IPS-15b (cell line): Measurements from ENCODE around the gene NRM.
A peak's percentile ranks its signal among the peaks of the same experiment; 100 is the strongest.
"Not testable (repeated sequence)": the region's sequence is repeated elsewhere in the genome, so short reads cannot be mapped to it uniquely, and the experiment has no call there.

Experiments used
- H3K27me3 ChIP-seq: one replicate; pipeline ENCODE4 v1.6.1; 2013; ENCODE audit warnings: low read length; ENCODE audit not compliant: control insufficient read depth, insufficient read depth
- H3K36me3 ChIP-seq: one replicate; pipeline ENCODE4 v1.6.1; 2013; ENCODE audit warnings: low read length; ENCODE audit not compliant: control insufficient read depth, insufficient read depth
- H3K4me1 ChIP-seq: one replicate; pipeline ENCODE4 v1.6.1; 2013; ENCODE audit warnings: mild to moderate bottlenecking, low read length; ENCODE audit not compliant: control insufficient read depth, insufficient read depth
- H3K4me3 ChIP-seq: one replicate; pipeline ENCODE4 v1.5.1; 2013; ENCODE audit warnings: low read depth, low read length
- H3K9ac ChIP-seq: one replicate; pipeline ENCODE4 v1.6.1; 2013; ENCODE audit warnings: low read depth, mild to moderate bottlenecking, low read length
- H3K9me3 ChIP-seq: one replicate; pipeline ENCODE4 v1.6.1; 2013; ENCODE audit warnings: mild to moderate bottlenecking, low read length; ENCODE audit not compliant: control insufficient read depth, insufficient read depth

Gene NRM

GRCh38 chr6:30717845-30718720 is 27.3 kb upstream of the NRM start:
- H3K9me3 ChIP-seq, H3K27me3 ChIP-seq, H3K4me1 ChIP-seq: not testable (repeated sequence)
- Histone ChIP-seq H3K36me3 (peaks cover 23% of the 10 kb centered on the region), H3K4me3 (peak overlapping the region; percentile 86), H3K9ac (peak overlapping the region; percentile 89)

GRCh38 chr6:30717129-30717844 is 26.5 kb upstream of the NRM start, which contains the start of gene MDC1:
Gene MDC1 (minus strand): TSS chr6:30717281. CDS start chr6:30715175, 2,106 bp downstream.
- peaks cover 23% of the 10 kb centered on the region for H3K36me3 ChIP-seq
- peak within 1 kb of the TSS; percentile 86 for H3K4me3 ChIP-seq
- no peaks in the 10 kb centered on the region for H3K27me3 ChIP-seq
- no peaks in the 10 kb centered on the region for H3K9me3 ChIP-seq
- peaks cover 2% of the 10 kb centered on the region for H3K4me1 ChIP-seq
- H3K9ac ChIP-seq, result peak within 1 kb of the TSS; percentile 89

- no peaks in the 10 kb centered on the region for H3K27me3 ChIP-seq
- H3K9me3 ChIP-seq, result no peaks in the 10 kb centered on the region
- H3K4me3 ChIP-seq, result peak overlapping the region; percentile 86
- peaks cover 2% of the 10 kb centered on the region for H3K4me1 ChIP-seq
- peaks cover 23% of the 10 kb centered on the region for H3K36me3 ChIP-seq
- peak overlapping the region; percentile 66 for H3K9ac ChIP-seq
Observed at GRCh38 chr6:30716879-30717128, 26.0 kb upstream of the NRM start.

GRCh38 chr6:30714263-30714662 is 23.5 kb upstream of the NRM start:
- peaks cover 2% of the 10 kb centered on the region for H3K4me1 ChIP-seq
- peaks cover 36% of the 10 kb centered on the region for H3K36me3 ChIP-seq
- no peaks in the 10 kb centered on the region for H3K27me3 ChIP-seq
- H3K9me3 ChIP-seq, result no peaks in the 10 kb centered on the region
- no peak overlapping the region for H3K4me3 ChIP-seq
- H3K9ac ChIP-seq, result no peak overlapping the region

GRCh38 chr6:30712441-30712945 is 21.7 kb upstream of the NRM start:
- Histone ChIP-seq H3K36me3 (peaks cover 36% of the 10 kb centered on the region), H3K27me3 (no peaks in the 10 kb centered on the region), H3K9ac (no peak overlapping the region)

GRCh38 chr6:30711758-30712380 is 21.1 kb upstream of the NRM start:
- peaks cover 42% of the 10 kb centered on the region for H3K36me3 ChIP-seq

More at GRCh38 chr6:30712441-30712945, 21.7 kb upstream of the NRM start:
- H3K4me3 ChIP-seq, result no peak overlapping the region
- no peaks in the 10 kb centered on the region for H3K9me3 ChIP-seq
- no peaks in the 10 kb centered on the region for H3K4me1 ChIP-seq

GRCh38 chr6:30709101-30709868 is 18.5 kb upstream of the NRM start:
- Histone ChIP-seq H3K4me1 (no peaks in the 10 kb centered on the region), H3K36me3 (peaks cover 42% of the 10 kb centered on the region)

More at GRCh38 chr6:30711758-30712380, 21.1 kb upstream of the NRM start:
- Histone ChIP-seq H3K4me3 (no peak overlapping the region), H3K4me1 (no peaks in the 10 kb centered on the region), H3K27me3 (no peaks in the 10 kb centered on the region), H3K9me3 (no peaks in the 10 kb centered on the region), H3K9ac (no peak overlapping the region)

GRCh38 chr6:30707281-30707850 is 16.6 kb upstream of the NRM start:
- Histone ChIP-seq H3K4me3 (no peak overlapping the region), H3K4me1 (no peaks in the 10 kb centered on the region), H3K9ac (no peak overlapping the region), H3K27me3 (no peaks in the 10 kb centered on the region), H3K9me3 (no peaks in the 10 kb centered on the region), H3K36me3 (peaks cover 33% of the 10 kb centered on the region)

More at GRCh38 chr6:30709101-30709868, 18.5 kb upstream of the NRM start:
- no peaks in the 10 kb centered on the region for H3K27me3 ChIP-seq
- H3K4me3 ChIP-seq, result no peak overlapping the region
- no peak overlapping the region for H3K9ac ChIP-seq
- H3K9me3 ChIP-seq, result no peaks in the 10 kb centered on the region

- peaks cover 22% of the 10 kb centered on the region for H3K36me3 ChIP-seq
Observed at GRCh38 chr6:30705620-30706019, 14.8 kb upstream of the NRM start.

GRCh38 chr6:30703821-30704220 is 13.0 kb upstream of the NRM start:
- no peaks in the 10 kb centered on the region for H3K9me3 ChIP-seq
- no peak overlapping the region for H3K9ac ChIP-seq
- H3K4me3 ChIP-seq, result no peak overlapping the region
- no peaks in the 10 kb centered on the region for H3K27me3 ChIP-seq
- H3K4me1 ChIP-seq, result no peaks in the 10 kb centered on the region
- H3K36me3 ChIP-seq, result peaks cover 16% of the 10 kb centered on the region

More at GRCh38 chr6:30705620-30706019, 14.8 kb upstream of the NRM start:
- H3K4me3 ChIP-seq, result no peak overlapping the region
- H3K9me3 ChIP-seq, result no peaks in the 10 kb centered on the region
- H3K27me3 ChIP-seq, result no peaks in the 10 kb centered on the region
- no peak overlapping the region for H3K9ac ChIP-seq
- H3K4me1 ChIP-seq, result no peaks in the 10 kb centered on the region

- no peak overlapping the region for H3K4me3 ChIP-seq
- H3K4me1 ChIP-seq, result no peaks in the 10 kb centered on the region
- no peaks in the 10 kb centered on the region for H3K27me3 ChIP-seq
- no peak overlapping the region for H3K9ac ChIP-seq
- no peaks in the 10 kb centered on the region for H3K9me3 ChIP-seq
- peaks cover 16% of the 10 kb centered on the region for H3K36me3 ChIP-seq
Observed at GRCh38 chr6:30703011-30703410, 12.2 kb upstream of the NRM start.
